Measurements from ENCODE around the gene C17orf67. TPM values are rescaled to one million over a fixed set of nuclear protein-coding genes. Genes with fewer than 3 reads are reported as not detected.
A peak's percentile ranks its signal among the peaks of the same experiment; 100 is the strongest.

C17orf67 gene
- total and polyA plus RNA-seq, 2 experiments from 2014 or later: 1.0 to 3.7 TPM

GRCh38 chr17:56812901-56813388 lies 20.8 kb downstream of the C17orf67 start:
- no peaks in the 10 kb centered on the region for H3K4me1 ChIP-seq (ENCODE audit: insufficient read depth)
- H4K20me1 ChIP-seq (replicated peaks; ENCODE audit: insufficient read depth): no peaks in the 10 kb centered on the region
- Mint-ChIP-seq H3K4me1 (peaks cover 9% of the 10 kb centered on the region), H3K4me3 (no peak overlapping the region), H3K27me3 (ENCODE audit: insufficient read depth, low read depth, poor library complexity) (peaks cover 6% of the 10 kb centered on the region), H3K27ac (no peak overlapping the region), H3K36me3 (ENCODE audit: low read depth) (no peaks in the 10 kb centered on the region), H3K9me3 (no peaks in the 10 kb centered on the region)
- no peaks in the 10 kb centered on the region for H3K36me3 ChIP-seq (ENCODE audit: insufficient read depth)
- no peak overlapping the region for H3K27ac ChIP-seq (ENCODE audit: low read depth)
- no peak overlapping the region for H2AFZ ChIP-seq
- ATAC-seq (peak; percentile 79), DNase-seq (ENCODE audit: low spot score) (peak; percentile 27)
- no peak overlapping the region for H3K4me3 ChIP-seq
- no peak overlapping the region for H3K4me2 ChIP-seq
- no peaks in the 10 kb centered on the region for H3K9me2 ChIP-seq (ENCODE audit: insufficient read depth)
- H3F3A ChIP-seq (replicated peaks; ENCODE audit: low read depth): no peaks in the 10 kb centered on the region
- H3K79me2 ChIP-seq (replicated peaks; ENCODE audit: insufficient read depth): no peaks in the 10 kb centered on the region
- no peak for TF ChIP-seq STAT1 (IDR thresholded peaks at IDR 0.05; ENCODE audit: unreplicated experiment)
- TF ChIP-seq, protein P1, sequence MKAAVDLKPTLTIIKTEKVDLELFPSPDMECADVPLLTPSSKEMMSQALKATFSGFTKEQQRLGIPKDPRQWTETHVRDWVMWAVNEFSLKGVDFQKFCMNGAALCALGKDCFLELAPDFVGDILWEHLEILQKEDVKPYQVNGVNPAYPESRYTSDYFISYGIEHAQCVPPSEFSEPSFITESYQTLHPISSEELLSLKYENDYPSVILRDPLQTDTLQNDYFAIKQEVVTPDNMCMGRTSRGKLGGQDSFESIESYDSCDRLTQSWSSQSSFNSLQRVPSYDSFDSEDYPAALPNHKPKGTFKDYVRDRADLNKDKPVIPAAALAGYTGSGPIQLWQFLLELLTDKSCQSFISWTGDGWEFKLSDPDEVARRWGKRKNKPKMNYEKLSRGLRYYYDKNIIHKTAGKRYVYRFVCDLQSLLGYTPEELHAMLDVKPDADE (IDR thresholded peaks at IDR 0.05): no peak
- TF ChIP-seq, protein P2, sequence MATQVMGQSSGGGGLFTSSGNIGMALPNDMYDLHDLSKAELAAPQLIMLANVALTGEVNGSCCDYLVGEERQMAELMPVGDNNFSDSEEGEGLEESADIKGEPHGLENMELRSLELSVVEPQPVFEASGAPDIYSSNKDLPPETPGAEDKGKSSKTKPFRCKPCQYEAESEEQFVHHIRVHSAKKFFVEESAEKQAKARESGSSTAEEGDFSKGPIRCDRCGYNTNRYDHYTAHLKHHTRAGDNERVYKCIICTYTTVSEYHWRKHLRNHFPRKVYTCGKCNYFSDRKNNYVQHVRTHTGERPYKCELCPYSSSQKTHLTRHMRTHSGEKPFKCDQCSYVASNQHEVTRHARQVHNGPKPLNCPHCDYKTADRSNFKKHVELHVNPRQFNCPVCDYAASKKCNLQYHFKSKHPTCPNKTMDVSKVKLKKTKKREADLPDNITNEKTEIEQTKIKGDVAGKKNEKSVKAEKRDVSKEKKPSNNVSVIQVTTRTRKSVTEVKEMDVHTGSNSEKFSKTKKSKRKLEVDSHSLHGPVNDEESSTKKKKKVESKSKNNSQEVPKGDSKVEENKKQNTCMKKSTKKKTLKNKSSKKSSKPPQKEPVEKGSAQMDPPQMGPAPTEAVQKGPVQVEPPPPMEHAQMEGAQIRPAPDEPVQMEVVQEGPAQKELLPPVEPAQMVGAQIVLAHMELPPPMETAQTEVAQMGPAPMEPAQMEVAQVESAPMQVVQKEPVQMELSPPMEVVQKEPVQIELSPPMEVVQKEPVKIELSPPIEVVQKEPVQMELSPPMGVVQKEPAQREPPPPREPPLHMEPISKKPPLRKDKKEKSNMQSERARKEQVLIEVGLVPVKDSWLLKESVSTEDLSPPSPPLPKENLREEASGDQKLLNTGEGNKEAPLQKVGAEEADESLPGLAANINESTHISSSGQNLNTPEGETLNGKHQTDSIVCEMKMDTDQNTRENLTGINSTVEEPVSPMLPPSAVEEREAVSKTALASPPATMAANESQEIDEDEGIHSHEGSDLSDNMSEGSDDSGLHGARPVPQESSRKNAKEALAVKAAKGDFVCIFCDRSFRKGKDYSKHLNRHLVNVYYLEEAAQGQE (IDR thresholded peaks at IDR 0.05; ENCODE audit: unreplicated experiment): no peak
- TF ChIP-seq, protein P3, sequence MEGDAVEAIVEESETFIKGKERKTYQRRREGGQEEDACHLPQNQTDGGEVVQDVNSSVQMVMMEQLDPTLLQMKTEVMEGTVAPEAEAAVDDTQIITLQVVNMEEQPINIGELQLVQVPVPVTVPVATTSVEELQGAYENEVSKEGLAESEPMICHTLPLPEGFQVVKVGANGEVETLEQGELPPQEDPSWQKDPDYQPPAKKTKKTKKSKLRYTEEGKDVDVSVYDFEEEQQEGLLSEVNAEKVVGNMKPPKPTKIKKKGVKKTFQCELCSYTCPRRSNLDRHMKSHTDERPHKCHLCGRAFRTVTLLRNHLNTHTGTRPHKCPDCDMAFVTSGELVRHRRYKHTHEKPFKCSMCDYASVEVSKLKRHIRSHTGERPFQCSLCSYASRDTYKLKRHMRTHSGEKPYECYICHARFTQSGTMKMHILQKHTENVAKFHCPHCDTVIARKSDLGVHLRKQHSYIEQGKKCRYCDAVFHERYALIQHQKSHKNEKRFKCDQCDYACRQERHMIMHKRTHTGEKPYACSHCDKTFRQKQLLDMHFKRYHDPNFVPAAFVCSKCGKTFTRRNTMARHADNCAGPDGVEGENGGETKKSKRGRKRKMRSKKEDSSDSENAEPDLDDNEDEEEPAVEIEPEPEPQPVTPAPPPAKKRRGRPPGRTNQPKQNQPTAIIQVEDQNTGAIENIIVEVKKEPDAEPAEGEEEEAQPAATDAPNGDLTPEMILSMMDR (conservative IDR thresholded peaks at IDR 0.05; ENCODE audit: low read depth in 2 of 2): no peak
- no peaks in the 10 kb centered on the region for H3K27me3 ChIP-seq (ENCODE audit: insufficient read depth)

- Mint-ChIP-seq H3K27ac (no peak overlapping the region), H3K9me3 (no peaks in the 10 kb centered on the region), H3K4me3 (no peak overlapping the region), H3K27me3 (ENCODE audit: insufficient read depth, low read depth, poor library complexity) (peaks cover 2% of the 10 kb centered on the region), H3K36me3 (ENCODE audit: low read depth) (no peaks in the 10 kb centered on the region), H3K4me1 (peaks cover 9% of the 10 kb centered on the region)
- Histone ChIP-seq H3K79me2 (replicated peaks; ENCODE audit: insufficient read depth) (no peaks in the 10 kb centered on the region), H3K27ac (ENCODE audit: low read depth) (no peak overlapping the region), H3K4me3 (no peak overlapping the region), H4K20me1 (replicated peaks; ENCODE audit: insufficient read depth) (no peaks in the 10 kb centered on the region), H3K9me2 (ENCODE audit: insufficient read depth) (no peaks in the 10 kb centered on the region), H3K27me3 (ENCODE audit: insufficient read depth) (no peaks in the 10 kb centered on the region), H3F3A (replicated peaks; ENCODE audit: low read depth) (no peaks in the 10 kb centered on the region), H2AFZ (no peak overlapping the region), H3K36me3 (ENCODE audit: insufficient read depth) (no peaks in the 10 kb centered on the region), H3K4me2 (no peak overlapping the region), H3K4me1 (ENCODE audit: insufficient read depth) (no peaks in the 10 kb centered on the region)
- DNase-seq (ENCODE audit: low spot score) (no peak), ATAC-seq (no peak)
- TF ChIP-seq CREB1 (CRISPR knock-in tag; IDR thresholded peaks at IDR 0.05; ENCODE audit: low read depth) (no peak), ZNF331 (CRISPR knock-in tag; IDR thresholded peaks at IDR 0.05; ENCODE audit: low read depth) (no peak)
These were observed 22.6 kb downstream of the C17orf67 start for GRCh38 chr17:56810891-56811775.

Measured in GM23338 (cell line).